ENCODE measurements around the gene POLR1A. TPM values are rescaled to one million over a fixed set of nuclear protein-coding genes. Genes with fewer than 3 reads are reported as not detected.

Gene POLR1A
- total and polyA plus RNA-seq, 2 of the 8 experiments (the other 6 are each of a cell fraction or from before 2014, with no cell fraction given), result 8.9 to 58.1 TPM

DNA sequence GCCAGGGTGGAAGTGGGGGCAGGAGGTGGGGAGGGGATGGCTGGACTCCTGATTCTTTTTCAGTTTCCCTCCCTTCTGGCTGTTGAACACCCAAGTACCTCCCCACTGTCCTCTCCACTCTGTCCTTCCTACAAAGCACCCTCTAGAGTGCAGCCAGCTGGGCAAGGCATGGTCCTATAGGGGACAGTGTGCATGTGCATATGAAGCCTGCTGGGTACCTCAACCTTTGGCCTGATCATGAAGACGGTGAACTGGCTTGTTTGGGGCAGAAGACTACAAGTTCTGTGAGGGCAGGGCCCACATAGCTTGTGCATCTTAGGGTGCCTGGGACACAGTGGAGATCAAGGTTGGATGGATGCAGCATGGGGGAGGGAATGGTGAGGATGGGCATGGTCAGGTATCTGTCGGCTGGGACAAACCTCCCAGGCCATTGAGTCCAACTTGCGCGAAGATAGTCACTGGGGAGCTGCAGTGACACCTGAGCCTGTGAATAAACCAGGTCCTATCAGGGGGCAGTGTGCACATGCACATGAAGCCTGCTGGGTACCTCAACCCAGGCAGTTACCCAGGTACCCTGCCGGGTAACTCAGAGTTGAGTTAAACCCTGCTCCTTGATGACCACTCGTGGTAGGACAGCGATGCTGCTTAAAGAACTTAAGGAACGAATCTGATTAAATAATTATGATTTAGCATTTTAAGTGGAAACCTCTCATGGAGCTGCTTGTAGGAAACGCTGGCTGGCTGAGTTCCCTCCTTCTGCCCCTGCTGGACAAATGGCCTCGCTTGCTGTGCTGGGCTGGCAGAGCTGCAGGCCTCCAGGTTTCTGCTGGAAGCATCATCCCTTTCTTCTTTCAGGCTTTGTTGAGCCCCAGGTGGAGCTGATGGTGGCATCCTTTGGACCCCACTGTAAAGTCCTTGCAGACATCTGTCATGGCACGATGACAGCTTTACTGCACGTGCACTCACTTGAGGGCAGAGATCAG, 84.0 kb downstream of the POLR1A start (continued):
- no peak for TF ChIP-seq RFX5 (IDR thresholded peaks at IDR 0.05; ENCODE audit: borderline replicate concordance, low read depth, low read length)

Measured in H1 (cell line).